Measurements from ENCODE around the gene FASTKD3.

The FASTKD3 gene

DNA sequence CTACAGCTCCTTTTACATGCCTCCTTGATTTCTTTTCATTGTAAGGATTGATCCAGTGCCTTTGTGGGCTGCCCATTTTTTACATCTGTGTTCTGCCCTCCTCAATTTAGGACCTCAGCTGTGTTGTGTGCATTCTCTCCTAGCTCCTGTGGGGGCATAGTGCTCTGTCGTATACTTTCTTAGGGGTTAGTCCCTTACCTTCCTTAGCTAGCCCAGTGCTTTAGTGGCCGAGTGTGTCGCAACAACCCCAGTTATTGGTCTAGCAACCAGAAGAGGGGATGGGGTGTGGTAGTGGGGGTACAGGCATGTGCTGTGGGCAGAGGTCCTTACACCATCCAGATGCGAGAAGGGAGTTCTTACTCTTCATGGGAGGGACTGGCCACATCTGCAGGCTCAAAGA is 12.3 kb upstream of the FASTKD3 start:
- no peak for DNase-seq

DNA sequence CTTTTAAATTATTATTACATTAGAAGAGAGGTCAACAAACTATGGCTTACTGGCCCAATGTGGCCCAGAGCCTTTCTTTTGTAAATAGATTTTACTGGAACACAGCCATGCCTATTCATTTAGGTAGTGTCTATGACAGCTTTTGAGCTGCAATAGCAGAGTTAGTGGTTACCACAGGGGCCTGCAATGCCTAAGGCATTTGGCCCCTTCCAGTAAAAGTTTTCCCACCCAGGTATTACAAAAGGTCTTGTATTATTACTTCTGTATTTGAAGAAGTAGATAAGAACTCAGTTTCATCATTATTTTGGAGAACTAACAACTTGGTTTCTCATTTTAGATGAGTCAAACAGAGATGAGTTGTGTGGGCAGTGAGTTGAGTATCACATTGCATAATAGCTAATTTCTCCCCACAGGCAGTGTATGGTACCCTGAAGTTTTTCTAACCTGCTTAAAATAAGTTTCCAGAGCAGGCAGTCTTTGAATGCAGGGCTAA is 9.6 kb upstream of the FASTKD3 start:
- no peak for DNase-seq

DNA sequence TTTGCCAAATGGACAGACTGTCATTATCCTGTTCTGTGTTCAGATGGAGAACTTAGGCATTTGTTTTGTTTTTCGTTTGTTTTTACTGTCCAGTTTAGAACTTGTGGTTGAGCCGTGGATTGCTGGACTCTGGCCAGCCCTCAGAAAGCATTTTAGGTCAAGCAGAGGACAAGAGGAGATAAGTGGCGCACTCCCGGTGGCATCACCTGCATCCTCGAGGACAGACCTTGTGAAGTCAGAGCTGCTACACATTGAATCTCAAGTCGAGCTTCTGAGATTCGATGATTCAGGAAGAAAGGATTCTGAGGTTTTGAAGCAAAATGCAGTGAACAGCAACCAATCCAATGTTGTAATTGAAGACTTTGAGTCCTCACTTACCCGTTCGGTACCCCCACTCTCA is 9.0 kb upstream of the FASTKD3 start:
- DNase-seq: no peak

DNA sequence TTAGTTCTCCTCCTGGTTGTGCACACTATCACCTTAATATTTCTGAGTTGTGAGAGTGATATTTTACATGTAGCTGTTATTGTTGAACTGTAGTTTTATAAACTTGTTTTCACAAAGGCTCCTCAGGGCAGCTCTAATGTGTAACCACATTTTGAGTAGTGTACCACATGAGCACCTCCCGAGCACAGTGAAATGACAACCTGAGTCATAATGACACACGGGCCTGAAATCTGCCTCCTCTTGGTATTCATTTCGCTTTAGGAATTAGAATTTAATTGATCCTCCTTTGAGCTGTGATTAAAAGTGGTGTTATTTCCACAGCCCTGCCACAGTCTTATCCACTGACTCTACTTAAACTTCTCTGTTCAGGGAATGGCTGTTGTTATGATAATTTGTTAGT is 8.0 kb upstream of the FASTKD3 start:
- DNase-seq: no peak

DNA sequence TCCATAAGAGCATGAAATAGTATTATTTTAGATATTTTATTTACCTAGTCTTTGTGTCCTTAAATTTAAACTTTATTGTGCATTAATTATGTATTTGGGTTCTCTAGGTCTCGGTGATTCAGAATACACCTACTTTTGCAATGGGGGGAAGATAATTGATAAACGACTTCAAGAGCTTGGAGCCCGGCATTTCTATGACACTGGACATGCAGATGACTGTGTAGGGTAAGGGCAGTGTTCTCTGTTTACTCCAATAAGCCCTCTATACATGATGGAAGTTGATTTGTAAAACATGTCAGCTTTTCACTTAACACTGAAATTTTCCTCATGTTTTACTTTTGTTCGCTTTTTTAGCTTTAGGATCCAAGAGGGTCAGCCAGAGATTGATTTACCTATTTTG is 6.3 kb upstream of the FASTKD3 start:
- DNase-seq: no peak

DNA sequence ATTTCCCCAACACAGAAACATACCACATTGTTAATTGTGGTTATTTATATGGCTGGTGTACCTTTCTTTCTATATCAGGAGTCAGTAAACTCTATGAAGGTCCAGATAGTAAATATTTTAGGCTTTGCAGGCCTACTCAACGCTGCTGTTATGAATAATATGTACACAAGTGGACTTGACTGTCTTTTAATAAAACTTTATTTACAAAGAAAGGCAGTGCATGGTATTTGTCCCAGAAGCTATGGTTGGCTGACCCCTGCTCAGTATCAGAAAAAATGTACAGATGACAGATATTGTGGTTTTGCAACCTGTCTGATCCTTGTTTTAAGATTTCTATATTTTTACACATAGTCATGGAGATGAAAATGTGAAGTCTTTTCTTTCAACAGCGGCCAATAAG is 5.8 kb upstream of the FASTKD3 start:
- no peak for DNase-seq

DNA sequence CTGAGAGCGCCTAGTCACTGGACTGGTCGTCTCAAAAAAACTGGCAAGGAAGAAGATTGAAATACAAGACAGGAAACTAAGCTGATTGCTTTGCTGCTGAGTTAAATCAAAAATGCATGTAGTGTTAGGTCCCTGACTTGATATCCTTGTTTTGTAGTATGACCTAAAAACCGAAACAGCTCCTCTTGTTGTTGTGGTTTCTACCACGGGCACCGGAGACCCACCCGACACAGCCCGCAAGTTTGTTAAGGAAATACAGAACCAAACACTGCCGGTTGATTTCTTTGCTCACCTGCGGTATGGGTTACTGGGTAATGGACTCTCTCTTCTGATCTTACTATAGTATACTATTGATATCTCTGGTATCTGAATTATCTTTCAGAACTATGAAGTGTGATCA is 4.4 kb upstream of the FASTKD3 start:
- no peak for DNase-seq

DNA sequence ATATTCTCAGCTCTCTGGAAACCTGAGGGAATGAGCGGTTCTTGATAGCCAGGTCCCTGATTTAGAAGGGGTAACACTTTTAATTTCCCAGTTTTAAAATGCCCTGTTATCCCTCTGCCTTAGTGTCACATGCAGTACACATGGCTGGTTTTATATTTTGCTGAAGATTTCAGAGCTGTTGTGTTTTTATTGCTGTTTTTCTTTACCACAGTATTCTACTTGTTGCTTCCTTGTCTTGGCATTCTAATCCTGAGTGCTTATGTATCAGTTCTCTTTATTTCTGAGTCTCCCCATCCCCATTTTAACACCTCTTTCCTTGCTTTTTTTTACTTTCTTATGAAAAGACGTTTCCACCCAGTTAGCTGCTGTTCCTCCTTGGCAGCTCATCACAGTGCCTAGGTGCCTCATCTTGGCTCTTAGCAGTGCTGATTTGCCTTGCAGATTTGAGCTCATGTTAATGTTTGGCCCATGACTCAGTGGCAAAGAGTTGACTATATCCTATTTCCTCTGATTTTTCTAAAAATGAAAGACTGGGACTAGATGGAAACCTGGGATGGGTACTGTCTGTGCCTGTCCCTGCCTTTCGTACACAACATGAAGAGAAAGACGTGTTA is 3.8 kb upstream of the FASTKD3 start:
- DNase-seq: no peak

DNA sequence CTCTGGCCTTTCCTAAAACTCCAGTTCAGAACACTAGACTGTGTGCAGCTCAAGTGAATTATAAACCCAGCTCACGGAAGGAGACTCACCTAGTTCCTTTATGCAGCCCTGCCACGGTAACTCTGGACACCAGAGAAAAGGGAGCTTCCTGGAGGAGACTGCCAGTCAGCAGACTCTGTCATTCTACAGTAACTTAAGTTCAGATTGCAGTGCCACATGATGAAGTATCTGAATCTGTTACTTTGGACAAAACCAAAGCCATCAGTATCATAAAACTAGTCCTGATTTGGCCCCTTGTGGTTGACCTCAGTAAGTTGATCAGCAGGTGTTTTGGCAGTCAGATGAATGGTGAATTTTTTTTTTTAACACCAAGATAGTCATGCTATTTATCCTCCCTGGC is 2.8 kb upstream of the FASTKD3 start:
- DNase-seq: no peak

DNA sequence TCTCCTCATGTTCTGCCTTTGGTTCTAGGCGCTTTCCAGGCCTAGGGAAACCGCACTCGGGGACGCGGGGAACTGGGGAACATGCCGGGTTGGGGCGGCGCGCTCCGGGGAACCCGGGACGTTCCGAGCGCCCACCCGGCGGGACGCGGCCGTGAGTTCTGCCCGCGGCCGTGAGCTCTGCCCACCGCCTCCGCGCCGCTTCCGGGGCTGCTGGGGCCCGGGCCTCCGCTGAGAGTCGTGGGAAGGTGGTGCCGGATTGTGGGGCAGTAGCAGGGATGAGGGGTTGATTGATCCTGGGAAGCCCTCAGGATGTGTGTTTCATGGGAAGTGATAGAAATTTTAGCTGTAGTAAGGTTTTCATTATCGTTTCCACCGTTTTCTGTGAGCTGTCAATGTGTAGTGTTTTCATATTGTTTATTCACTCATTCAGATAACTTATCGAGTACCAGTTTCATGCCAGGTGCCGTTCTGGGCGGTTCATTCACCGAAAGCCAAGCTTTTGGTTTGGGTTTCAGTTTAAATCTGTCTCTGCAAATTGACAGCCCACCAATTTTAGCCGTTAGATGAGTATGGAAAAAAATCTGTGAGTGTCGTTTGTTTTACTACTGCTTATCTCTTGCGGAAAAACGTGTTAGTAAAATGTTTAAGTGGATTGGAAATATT is 774 bp upstream of the FASTKD3 start:
- peak; percentile 16 for DNase-seq

DNA sequence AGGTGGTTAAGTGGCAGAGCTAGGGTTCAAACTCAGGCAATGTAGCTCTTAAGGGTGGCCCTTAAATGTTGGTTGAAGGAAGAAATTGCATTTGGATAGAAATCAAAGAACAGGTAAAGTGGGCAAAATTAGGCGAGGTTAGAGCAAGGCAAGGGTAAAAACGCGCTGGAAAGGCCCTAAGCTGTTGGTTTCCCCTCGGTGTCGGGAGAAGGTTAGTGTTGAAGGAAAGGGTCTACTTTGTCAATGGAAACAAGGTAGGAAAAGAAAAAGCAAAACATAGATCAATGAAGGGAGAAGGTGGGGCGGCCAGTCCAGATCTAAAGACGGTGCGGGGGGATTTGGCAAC is 431 bp downstream of the FASTKD3 start:
- DNase-seq: no peak

DNA sequence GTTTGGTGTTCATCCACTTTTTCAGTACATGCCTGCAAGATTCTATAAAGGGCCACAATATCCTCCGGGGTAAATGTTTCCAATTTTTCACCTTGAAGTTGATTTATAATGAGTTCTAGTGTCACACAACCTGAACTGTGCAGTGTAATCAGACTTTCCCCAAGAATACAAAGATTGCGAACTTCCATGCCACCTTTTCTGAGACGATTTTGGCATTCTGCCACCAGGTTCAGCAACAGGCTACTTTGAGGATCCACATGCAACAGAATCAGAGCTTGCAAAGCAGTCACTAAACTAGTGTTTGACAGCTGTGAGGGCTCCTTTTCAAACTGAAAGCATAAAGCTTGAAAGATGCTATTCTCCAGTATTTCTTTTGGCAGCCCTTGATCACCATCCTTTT is 1.6 kb downstream of the FASTKD3 start:
- no peak for DNase-seq

DNA sequence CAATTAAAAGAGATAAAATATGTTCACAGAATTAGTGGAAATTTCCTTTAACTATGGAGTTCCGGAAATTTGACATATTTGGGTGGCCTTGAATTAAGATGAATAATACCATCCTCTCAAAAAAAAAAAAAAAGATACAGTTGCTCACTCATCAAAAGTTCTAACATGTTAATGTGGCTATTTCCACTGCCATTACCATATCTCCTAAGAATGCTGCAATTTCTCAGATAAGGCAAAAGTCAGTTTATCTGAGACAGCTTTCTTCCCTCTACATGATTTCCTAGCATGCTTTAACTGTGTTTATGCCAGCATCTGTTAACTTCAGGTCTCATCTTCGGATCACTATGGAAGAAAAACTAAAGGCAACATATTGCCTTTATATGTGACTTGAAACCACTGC is 2.6 kb downstream of the FASTKD3 start:
- DNase-seq: no peak

DNA sequence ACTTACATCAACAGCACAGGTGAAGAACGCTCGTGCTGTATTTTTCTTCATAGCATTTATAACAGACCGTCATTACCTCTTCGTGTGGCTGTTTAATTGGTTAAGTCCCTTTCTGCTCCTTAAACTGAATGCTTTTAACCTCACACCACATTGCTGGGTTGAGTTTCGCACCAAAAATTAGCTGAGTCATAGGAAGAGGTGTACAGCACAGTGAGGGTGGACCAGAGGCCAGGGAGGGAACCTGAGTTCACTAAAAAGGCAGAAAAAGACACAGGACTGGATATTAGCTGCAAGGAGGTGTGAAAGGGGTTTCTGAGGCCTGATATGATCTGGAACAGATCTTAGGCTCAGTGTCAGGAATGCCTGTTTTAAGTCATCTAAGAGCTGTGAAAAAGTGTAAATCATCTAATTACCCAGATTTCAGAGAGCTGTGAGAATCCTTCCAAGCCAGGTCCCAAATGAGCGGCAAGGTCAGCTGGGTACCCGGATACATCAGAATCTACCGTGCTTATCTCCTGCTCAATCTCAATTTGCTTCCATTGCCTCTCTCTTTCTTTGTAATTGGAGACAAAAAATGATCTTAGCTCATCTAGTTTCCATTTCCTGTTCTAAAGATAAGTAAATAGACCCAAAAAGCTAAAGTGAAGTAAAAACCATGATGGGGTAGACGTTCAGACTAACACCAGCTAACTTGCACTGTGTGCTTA is 10.8 kb downstream of the FASTKD3 start:
- DNase-seq: no peak

DNA sequence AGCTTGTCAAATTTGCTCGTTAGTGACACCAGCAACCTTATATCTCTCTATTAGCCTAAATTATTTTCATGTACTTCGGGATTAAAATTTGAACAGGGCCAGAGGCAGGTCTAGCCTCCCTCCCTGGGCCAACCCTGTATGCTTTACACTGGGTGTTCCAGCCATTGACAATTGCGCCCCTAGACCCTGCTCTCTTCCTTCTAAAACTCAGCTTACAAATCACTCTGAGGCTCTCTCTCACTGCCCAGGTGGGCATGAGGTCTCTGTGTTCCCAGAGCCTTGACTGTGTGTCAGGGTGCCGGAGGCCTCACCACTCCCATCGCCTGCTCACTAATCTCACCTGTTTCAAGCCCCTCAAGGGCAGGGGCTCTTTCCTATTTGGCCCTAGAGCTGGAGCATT is 11.5 kb downstream of the FASTKD3 start:
- DNase-seq: no peak

DNA sequence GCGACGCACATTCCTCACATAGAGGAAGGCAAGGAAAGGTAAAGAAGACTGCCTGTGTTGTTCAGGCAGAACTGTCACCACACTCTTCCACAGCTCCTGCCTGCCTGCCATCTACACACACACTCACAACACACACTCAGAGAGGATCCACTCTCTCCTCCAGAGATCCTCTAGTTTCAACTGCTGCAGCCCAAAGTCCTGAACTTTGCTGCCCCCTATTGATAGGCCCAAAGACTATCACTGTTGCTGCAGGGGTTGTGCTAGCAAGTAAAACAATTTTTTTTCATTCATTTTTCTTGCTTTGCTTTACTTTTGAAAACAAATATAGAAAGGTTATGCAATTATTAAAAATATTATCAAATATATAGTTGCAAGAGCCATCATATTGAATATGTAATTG is 12.0 kb downstream of the FASTKD3 start:
- DNase-seq: no peak

DNA sequence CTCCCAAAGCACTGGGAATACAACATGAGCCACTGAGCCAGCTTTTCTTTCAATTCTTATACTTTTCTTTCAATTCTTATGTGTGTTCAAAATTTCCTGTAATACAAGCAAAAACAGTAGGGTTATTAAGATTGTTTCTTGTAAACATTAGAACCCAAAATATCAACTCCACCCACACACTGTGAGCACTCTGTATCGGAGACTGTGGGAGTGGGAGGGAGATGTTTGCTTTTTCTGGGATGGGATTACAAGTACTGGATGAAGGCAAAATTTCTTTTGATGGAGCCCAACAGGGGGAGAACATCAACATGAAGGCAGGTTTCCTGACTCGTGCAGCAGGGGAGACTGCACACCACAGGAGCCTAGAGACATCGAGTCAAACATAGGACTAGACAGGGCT is 13.2 kb downstream of the FASTKD3 start:
- no peak for DNase-seq

DNA sequence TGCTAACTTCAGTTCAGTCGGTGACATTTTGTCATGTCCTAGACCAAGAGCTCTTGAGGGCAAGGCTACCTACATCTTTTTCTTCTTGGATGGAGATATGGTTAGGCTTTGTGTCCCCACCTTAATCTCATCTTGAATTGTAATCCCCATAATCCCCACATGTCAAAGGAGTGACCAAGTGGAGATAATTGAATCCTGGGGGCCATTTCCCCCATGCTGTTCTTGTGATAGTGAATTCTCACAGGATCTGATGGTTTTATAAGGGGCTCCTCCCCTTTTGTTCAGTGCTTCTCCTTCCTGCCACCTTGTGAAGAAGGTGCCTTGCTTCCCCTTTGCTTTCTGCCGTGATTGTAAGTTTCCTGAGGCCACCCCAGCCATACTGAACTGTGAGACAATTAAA is 15.8 kb downstream of the FASTKD3 start:
- no peak for DNase-seq

DNA sequence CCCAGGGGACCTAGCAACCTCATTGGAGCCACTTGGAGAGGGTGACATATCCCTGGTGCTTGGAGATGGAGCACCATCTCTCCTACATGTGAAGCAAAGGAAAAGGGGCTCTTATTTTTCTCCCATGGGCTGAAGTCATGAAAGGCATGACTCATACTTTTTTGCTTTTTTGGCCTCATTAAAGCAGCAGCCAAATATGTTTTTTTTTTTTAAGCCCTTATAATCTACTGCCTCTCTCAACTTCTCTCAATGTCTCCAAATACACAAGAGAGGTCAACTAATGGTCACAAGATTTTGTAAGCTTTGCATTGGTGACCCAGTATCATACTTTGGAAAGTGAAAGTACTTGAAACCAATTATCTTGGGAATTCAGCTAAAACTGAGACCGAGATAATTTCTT is 16.3 kb downstream of the FASTKD3 start:
- DNase-seq: no peak

DNA sequence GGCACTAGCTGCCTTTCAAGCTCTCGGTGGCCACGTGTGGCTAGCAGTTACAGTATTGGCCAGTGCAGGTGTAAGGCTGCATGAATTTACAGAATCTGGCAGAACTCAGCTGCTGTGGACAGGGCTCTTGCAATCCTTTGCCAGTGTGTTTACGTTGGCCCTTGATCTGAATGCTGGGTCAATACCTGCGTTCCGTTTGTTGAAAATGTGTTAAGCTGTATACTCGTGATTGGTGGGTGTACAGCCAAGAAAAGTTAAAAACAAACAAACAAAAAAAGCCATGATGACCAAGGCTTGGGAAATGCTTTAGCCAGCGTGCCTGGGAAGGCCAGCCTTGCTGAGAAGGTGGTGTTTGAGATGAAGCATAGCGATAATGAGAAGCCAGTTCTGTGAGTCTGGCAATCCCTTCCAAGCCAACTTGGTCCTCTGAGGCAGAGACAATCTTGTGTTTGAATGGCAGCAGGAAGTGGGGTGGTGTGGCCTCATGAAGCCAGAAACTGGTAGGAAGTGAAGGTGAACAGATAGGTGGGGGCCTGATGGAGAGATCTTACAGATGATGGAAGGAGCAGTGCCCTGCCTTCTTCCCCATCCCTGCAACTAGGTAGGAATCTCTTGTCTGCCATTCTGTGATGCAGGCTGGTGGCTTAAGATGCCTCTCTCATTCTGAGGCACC is 17.1 kb downstream of the FASTKD3 start:
- no peak for DNase-seq

DNA sequence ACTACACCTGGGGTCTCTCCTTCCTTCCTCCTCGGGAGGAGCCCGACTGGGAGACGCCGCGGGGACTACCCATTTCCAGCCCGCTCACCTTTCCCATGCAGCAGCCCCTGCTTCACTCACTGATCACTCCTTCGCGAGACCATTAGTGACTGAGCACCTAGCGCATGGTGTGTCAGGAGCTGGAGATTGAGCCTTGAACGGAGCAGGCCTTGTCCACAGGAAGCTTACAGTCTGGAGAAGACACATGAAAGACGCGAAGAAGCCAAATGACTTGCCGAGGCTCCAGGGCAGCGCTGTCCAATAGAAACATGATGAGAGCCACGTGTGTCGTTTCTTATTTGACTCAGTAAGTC is 17.6 kb downstream of the FASTKD3 start:
- DNase-seq: no peak

DNA sequence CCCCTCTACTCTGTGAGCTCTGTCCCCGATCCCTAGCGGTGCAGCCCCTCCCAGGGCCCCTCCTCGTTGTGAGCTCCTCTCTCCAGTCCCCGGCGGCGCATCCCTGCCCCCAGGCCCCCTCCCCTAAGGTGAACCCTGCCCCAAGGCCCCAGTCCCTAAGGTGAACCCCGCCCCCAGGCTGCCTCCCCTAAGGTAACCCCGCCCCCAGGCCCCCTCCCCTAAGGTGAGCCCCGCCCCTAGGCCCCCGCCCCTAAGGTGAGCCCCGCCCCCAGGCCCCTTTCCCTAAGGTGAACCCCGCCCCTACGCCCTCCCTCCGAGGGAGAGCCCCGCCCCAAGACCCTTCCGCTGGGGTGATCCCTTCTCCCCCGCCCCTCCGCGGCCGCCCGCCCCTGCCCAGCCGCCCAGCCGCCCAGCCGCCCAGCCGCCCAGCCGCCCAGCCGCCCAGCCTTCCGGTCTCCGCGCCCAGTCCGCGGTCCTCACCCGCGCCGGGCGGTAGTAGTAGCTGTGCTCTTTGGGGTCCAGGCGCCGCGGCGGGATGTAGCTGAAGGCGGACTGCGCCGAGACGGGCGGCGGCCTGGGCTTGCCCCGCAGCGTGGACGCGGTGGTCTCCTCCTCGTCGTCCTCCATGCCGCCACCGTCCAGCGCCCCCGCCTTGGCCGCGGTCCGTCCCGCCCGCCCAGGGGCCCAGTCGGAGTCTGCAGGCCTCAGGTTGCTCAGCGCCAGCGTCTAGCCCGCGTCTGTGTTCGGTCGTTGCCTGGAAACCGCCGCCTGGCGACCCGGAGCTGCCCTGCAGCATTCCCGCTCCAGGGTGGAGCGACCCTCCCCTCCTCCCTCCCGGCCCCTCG is 18.2 kb downstream of the FASTKD3 start, which contains the start of gene CFAP90:
Gene CFAP90, minus strand, starts transcription at position 739 of the 845 bp plus-strand sequence. Its CDS starts 112 bp downstream, at position 627.
- peak; percentile 31 for DNase-seq
